Breast epithelium (tissue), 3 donors: ENCODE data around the gene TSPAN11.

Source experiments
- CTCF ChIP-seq, 3 donors: fragments of 450-650 bp; IDR thresholded peaks; one replicate each; pipeline ENCODE4 v1.5.1; 2016 to 2017; ENCODE audit warnings: antibody characterized with exemption in 3 of 3, mild to moderate bottlenecking in 3 of 3, moderate library complexity in 3 of 3
- POLR2A ChIP-seq: fragments of 450-650 bp; IDR thresholded peaks from one replicate; pipeline ENCODE4 v1.6.1; 2016; ENCODE audit warnings: antibody characterized with exemption, mild to moderate bottlenecking, moderate library complexity

- TF ChIP-seq POLR2A, result no peak
- no peak for TF ChIP-seq CTCF (IDR thresholded peaks at IDR 0.05)
Observed at GRCh38 chr12:30930238-30930637, 3.7 kb downstream of the TSPAN11 start.
